GM19023 (cell line): Measurements from ENCODE around the gene EFHC1.

Experiments used
- ATAC-seq: cut with Tn5 transposase; IDR thresholded peaks from one replicate; pipeline ENCODE4 v1.9.1; 2021; ENCODE audit warnings: mild to moderate bottlenecking, moderate library complexity; ENCODE audit not compliant: unreplicated experiment

Gene EFHC1

GRCh38 chr6:52551483-52552277 lies 131.5 kb downstream of the EFHC1 start:
- ATAC-seq = no peak

GRCh38 chr6:52552278-52552643 lies 132.1 kb downstream of the EFHC1 start:
- ATAC-seq = peak; percentile 94

GRCh38 chr6:52553158-52553557 lies 133.0 kb downstream of the EFHC1 start:
- no peak for ATAC-seq

GRCh38 chr6:52553719-52554118 lies 133.6 kb downstream of the EFHC1 start:
- ATAC-seq = no peak

- ATAC-seq = no peak
Measured at GRCh38 chr6:52554684-52555280, 134.6 kb downstream of the EFHC1 start.

- no peak for ATAC-seq
Measured at GRCh38 chr6:52555518-52556233, 135.5 kb downstream of the EFHC1 start.

- ATAC-seq = no peak
Measured at GRCh38 chr6:52557389-52558265, 137.5 kb downstream of the EFHC1 start.

- no peak for ATAC-seq
Measured at GRCh38 chr6:52558266-52559000, 138.3 kb downstream of the EFHC1 start.

- ATAC-seq = no peak
Measured at GRCh38 chr6:52560462-52560861, 140.3 kb downstream of the EFHC1 start.

- no peak for ATAC-seq
Measured at GRCh38 chr6:52562911-52563310, 142.8 kb downstream of the EFHC1 start.

- ATAC-seq = no peak
Measured at GRCh38 chr6:52564856-52565255, 144.7 kb downstream of the EFHC1 start.

- peak; percentile 64 for ATAC-seq
Measured at GRCh38 chr6:52566201-52566600, 146.1 kb downstream of the EFHC1 start.

GRCh38 chr6:52566853-52567279 lies 146.7 kb downstream of the EFHC1 start:
- ATAC-seq = no peak

GRCh38 chr6:52568320-52568719 lies 148.2 kb downstream of the EFHC1 start:
- ATAC-seq = no peak

- ATAC-seq = no peak
Measured at GRCh38 chr6:52570291-52570700, 150.2 kb downstream of the EFHC1 start.

- no peak for ATAC-seq
Measured at GRCh38 chr6:52571099-52571755, 151.1 kb downstream of the EFHC1 start.

GRCh38 chr6:52572536-52572935 lies 152.4 kb downstream of the EFHC1 start:
- ATAC-seq = no peak

- ATAC-seq = no peak
Measured at GRCh38 chr6:52573295-52573694, 153.2 kb downstream of the EFHC1 start.
